SJSA1 (cell line): ENCODE data around the gene SPATA9. TPM values are rescaled to one million over a fixed set of nuclear protein-coding genes. Genes with fewer than 3 reads are reported as not detected.
"Not testable (repeated sequence)": the region's sequence is repeated elsewhere in the genome, so short reads cannot be mapped to it uniquely, and the experiment has no call there.

Experiments used
- DNase-seq, 2 experiments: peaks; one replicate each; pipeline ENCODE4 v3.0.0-alpha.2; 2015 to 2020; ENCODE audit warnings: low spot score in 2 of 2, low read depth in 1 of 2
- H3K27ac ChIP-seq: fragments of 250-450 bp; sonication (Bioruptor Pico); 2 replicates; pipeline ENCODE4 v1.5.1; 2020; ENCODE audit warnings: mild to moderate bottlenecking, moderate library complexity
- H3K27me3 ChIP-seq: fragments of 250-450 bp; sonication (Bioruptor Pico); replicated peaks from 2 replicates; pipeline ENCODE4 v1.5.1; 2020; ENCODE audit warnings: mild to moderate bottlenecking, moderate library complexity
- H3K36me3 ChIP-seq: fragments of 250-450 bp; sonication (Bioruptor Pico); 2 replicates; pipeline ENCODE4 v1.5.1; 2020; ENCODE audit warnings: mild to moderate bottlenecking
- H3K4me1 ChIP-seq: fragments of 250-450 bp; sonication (Bioruptor Pico); replicated peaks from 2 replicates; pipeline ENCODE4 v1.6.1; 2021; ENCODE audit warnings: mild to moderate bottlenecking
- H3K4me3 ChIP-seq: fragments of 250-450 bp; sonication (Bioruptor Pico); 2 replicates; pipeline ENCODE4 v1.5.1; 2020; ENCODE audit warnings: mild to moderate bottlenecking
- H3K9me3 ChIP-seq: fragments of 250-450 bp; sonication (Bioruptor Pico); replicated peaks from 2 replicates; pipeline ENCODE4 v1.5.1; 2020; ENCODE audit warnings: mild to moderate bottlenecking
- total RNA-seq: library from RNA; depleted of rRNA; stranded (reverse); fragments of >200 nt; shearing (Covaris generic); gene quantifications from 2 replicates; pipeline ENCODE4 v1.2.3, GENCODE V29; 2014

Gene SPATA9
- total RNA-seq, 1 experiment from 2014 or later = 1.4 TPM

DNA sequence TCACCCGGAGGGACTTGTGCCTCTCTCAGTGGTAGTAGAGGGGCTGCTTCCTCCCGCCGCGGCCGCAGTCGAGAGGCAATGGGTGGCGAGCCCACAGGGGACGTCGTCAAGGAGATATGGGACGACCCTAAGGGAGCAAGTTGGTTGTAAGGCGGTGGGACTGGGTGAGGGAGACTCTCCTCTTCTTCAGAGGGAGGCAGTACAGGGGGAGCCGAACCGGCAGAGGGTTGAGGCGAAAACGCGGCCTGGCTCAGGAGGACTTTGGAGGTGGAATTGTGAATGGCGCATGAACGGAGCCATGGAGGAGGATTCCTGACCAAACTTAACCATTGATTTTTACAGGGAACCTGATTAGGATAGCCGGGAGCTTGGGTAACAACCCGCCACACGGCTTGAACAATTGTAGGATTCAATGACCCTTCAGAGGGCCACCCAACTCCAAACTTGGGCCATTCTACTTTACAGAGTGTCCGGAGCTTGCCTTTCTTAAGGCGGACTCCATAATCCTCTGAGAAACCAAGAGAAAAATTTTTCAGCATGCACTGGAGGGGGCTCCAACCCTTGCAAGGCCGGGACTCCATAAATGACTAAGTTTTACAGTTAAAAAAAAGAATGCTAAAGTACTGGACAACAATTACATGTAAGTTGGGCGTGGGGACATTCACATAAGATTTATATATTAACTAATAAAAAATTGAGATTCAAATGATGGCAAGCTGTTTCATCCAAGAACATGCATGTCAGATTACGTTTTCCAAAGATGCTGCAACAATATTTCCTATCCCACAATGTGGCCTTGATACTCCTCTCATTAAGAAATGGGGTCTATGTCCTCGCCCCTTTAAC lies 28.9 kb upstream of the SPATA9 start:
- Histone ChIP-seq H3K27me3 (no peaks in the 10 kb centered on the region), H3K4me1 (peaks cover 83% of the 10 kb centered on the region), H3K9me3 (no peaks in the 10 kb centered on the region), H3K4me3 (no peak overlapping the region), H3K36me3 (no peaks in the 10 kb centered on the region), H3K27ac (peak overlapping the region; percentile 94)
- DNase-seq = no peak

DNA sequence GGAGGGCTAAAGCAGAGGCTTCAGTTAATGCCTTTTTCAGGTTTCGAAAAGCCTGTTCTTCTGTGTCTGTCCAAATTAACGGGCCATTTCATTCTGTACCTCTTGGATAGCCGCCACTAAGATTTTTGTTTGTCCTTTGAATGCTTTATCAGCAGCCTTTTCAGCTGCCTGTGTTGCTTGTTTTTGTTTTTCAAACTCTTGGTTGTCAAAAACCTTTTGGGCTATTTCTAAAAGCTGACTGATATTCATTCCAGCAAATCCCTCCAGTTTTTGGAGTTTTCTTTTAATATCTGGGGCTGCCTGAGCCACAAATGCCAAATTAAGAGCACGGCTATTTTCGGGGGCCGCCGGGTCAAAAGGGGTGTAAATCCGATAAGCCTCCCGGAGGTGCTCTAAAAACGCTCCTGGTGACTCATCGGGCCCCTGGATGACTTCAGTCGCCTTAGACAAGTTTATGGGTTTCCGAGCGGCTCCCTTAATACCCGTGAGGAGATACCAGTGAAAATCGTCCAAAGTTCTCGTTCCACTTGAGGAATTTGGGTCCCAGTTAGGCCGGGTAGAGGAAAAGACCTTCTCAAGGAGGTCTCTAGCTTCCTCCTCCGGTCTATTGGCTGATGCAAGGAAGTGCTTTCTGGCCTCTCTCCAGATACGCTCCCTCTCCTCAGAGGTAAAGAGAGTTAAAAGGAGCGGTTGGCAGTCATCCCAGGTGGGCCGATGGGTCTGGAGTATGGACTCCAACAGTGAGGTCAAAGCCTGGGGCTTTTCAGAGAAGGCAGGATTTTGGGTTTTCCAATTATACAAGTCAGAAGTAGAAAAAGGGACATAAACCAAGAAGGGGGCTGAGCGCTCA lies 28.1 kb upstream of the SPATA9 start:
- H3K27me3 ChIP-seq, DNase-seq, H3K9me3 ChIP-seq, H3K4me3 ChIP-seq, H3K36me3 ChIP-seq: not testable (repeated sequence)
- Histone ChIP-seq H3K27ac (peak overlapping the region; percentile 94), H3K4me1 (peaks cover 77% of the 10 kb centered on the region)

DNA sequence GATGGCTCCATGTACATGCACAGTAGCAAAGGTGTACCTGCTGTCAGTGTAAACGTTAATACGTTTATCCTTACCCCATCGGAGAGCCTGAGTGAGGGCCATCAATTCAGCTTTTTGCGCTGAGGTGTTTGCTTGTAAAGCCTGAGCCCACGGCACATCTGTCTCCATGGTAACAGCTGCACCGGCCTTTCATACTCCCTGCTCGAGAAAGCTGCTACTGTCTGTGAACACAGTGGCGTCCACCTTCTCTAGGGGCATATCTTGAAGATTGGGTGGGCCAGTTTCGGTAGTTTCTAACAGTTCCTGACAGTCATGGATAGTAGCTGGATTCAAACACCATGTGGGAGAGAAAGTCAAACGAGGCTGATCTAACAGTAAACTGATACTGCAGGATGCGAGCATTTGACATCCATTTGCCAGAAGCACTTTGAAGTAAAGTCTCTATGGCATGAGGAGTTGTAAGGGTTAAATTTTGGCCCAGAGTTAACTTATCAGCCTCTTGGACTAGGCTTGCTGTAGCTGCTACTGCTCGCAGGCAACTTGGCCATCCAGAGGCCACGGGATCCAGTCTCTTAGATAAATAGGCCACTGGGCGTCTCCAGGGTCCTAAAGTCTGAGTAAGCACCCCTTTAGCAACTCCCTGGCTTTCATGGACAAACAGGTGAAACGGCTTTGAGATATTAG lies 27.3 kb upstream of the SPATA9 start:
- Histone ChIP-seq H3K27me3 (no peaks in the 10 kb centered on the region), H3K9me3 (no peaks in the 10 kb centered on the region), H3K4me1 (peaks cover 69% of the 10 kb centered on the region), H3K27ac (peak overlapping the region; percentile 94), H3K4me3 (no peak overlapping the region), H3K36me3 (no peaks in the 10 kb centered on the region)
- DNase-seq = peak in 1 of 2 experiments; percentile 34

DNA sequence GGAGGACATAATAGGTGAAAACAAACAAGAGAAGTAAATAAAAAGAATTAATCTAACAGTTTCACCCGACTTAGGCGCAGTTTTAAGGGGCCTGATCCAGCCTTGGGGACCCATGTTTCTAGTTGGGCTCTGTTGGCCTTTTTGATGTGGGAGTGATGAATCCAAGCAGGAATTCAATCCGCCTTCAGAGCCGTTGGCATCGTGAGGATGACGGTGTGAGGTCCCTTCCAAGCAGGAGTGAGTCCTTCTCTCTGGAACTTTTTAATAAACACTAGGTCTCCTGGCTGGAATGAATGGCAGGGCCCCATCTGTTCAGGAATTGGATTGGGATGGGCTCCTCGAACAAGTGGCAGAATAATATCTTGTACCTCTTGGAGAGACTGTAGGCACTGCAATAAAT lies 26.1 kb upstream of the SPATA9 start:
- Histone ChIP-seq H3K36me3 (no peaks in the 10 kb centered on the region), H3K9me3 (no peaks in the 10 kb centered on the region), H3K4me1 (peaks cover 59% of the 10 kb centered on the region), H3K27ac (peak overlapping the region; percentile 83), H3K27me3 (no peaks in the 10 kb centered on the region), H3K4me3 (no peak overlapping the region)
- DNase-seq = peak; percentile 76 to 82

DNA sequence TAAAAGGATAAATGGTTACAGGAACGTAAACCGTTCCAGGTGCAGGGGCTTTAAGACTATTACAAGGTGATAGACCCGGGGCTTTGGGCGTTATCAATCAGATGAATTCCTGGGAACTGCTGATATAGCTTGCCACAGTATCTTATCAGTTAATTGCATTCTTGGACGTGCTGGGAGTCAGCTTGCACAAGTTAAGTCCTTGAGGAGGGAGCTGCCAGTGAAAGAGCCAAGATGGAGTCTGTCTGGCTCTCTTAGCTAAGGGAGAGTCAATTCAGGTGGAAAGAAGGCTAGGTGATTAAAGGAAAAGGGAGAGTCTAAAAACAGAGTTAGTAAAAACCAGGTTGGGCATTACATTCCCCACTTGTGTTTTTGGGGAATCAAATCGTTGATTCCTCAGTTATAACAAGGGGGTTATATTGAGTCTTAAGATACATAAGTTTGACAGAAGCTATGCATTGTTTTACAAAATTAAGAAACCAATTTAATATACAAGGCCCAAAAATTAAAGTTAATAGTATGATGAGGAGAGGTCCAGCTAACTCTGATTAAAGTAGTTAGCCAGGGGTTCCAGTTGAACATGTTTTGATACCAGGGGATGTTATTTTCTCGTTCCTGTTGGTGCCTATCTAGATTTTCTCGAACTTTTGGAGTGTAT lies 24.9 kb upstream of the SPATA9 start:
- H3K4me1 ChIP-seq = peaks cover 50% of the 10 kb centered on the region
- DNase-seq, H3K36me3 ChIP-seq, H3K27me3 ChIP-seq, H3K4me3 ChIP-seq, H3K9me3 ChIP-seq, H3K27ac ChIP-seq: not testable (repeated sequence)

DNA sequence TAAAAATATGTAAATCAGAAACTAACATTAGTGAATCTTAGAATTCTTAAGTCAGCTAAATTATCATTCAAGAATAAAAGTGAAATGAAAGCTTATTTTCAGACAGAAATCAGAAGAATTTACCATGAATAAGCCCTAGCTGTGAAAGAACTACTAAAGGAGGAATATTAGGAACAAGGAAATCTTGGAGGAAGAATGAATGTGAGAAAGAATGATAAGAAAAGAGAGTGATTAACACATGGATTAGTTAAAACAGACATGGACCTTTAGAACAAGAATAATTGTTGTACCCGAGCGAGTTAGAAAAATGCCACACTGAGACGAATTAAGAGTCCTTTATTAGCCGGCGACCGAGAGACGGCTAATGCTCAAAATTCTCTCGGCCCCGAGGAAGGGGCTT lies 24.3 kb upstream of the SPATA9 start:
- Histone ChIP-seq H3K4me1 (peaks cover 44% of the 10 kb centered on the region), H3K36me3 (no peaks in the 10 kb centered on the region), H3K4me3 (no peak overlapping the region), H3K27me3 (no peaks in the 10 kb centered on the region), H3K9me3 (no peaks in the 10 kb centered on the region), H3K27ac (no peak overlapping the region)
- DNase-seq = no peak

DNA sequence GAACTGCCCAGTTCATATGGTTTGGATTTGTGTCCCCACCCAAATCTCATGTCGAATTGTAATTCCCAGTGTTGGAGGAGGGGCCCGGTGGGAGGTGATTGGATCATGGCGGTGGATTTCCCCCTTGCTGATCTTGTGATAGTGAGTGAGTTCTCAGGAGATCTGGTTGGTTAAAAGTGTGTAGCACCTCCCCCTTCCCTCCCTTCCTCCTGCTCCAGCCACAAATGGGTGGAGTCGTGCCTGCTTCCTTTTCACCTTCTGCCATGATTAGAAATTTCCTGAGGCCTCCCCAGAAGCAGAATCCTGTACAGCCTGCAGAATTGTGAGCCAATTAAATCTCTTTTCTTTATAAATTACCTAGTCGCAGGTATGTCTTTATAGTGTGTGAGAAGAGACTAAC lies 23.4 kb upstream of the SPATA9 start:
- not testable (repeated sequence) for H3K9me3 ChIP-seq, DNase-seq, H3K36me3 ChIP-seq, H3K27ac ChIP-seq, H3K27me3 ChIP-seq, H3K4me3 ChIP-seq
- H3K4me1 ChIP-seq = peaks cover 35% of the 10 kb centered on the region

DNA sequence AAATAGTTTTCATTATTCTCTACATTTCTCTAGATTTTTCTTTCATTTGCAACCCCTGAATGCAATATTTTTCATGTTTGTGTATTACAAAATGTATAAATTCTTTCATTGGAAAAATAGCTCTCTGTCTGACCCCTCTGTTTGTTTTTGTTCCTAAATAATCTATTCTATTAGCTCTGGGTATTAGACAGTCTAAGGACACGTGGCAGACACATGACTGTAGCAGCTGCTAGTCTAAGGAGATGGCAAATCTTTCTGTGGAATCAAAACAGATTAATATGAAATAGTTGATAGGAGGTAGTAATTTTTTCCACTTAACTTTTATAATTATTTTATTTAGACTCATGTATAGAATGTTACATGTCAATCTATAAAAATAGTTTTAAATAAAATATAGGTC lies 21.4 kb upstream of the SPATA9 start:
- no peaks in the 10 kb centered on the region for H3K27me3 ChIP-seq
- no peak overlapping the region for H3K4me3 ChIP-seq
- H3K36me3 ChIP-seq = no peaks in the 10 kb centered on the region
- H3K4me1 ChIP-seq = peaks cover 15% of the 10 kb centered on the region
- H3K9me3 ChIP-seq = no peaks in the 10 kb centered on the region
- DNase-seq = no peak
- no peak overlapping the region for H3K27ac ChIP-seq

DNA sequence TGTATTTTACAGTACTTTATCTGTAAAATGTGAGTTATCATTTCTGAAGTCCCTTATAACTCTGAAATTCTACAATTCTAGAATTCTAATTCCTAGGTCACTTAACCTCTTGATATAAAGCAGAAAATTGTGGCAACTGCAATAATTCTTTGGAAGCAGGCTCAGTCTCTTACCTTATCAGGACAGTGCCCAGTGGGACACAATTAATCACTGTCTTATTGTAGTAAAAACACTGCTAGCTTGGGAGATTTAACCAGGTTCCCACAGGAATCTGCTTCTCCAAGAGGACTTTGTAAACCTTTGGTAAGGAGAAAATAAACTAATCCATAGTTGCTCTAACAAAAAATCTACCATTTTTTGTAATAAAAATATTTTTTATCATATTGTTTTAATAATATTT lies 18.3 kb upstream of the SPATA9 start:
- Histone ChIP-seq H3K27me3 (no peaks in the 10 kb centered on the region), H3K36me3 (no peaks in the 10 kb centered on the region), H3K9me3 (no peaks in the 10 kb centered on the region), H3K4me3 (no peak overlapping the region), H3K4me1 (peaks cover 13% of the 10 kb centered on the region), H3K27ac (no peak overlapping the region)
- no peak for DNase-seq

DNA sequence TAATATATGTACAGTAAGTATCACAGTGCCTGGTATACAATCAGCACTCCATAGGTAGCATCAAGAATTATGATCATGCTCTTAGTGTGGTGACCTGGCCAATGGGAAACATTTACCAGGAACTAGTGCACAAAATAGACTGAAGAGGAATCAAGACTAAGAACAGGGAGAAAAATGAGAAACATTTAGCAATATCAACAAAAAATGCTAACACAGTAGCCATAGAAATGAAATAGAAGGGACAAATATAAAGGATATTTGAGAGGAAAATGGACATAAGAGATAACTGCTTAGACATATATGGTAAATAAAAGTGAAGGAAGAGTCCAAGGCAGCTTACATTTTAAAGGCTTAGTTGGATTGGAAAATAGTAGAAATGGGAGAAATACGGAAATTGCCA lies 16.5 kb upstream of the SPATA9 start:
- no peak overlapping the region for H3K4me3 ChIP-seq
- no peaks in the 10 kb centered on the region for H3K27me3 ChIP-seq
- no peaks in the 10 kb centered on the region for H3K36me3 ChIP-seq
- no peaks in the 10 kb centered on the region for H3K9me3 ChIP-seq
- no peak overlapping the region for H3K27ac ChIP-seq
- peaks cover 13% of the 10 kb centered on the region for H3K4me1 ChIP-seq
- DNase-seq = no peak

DNA sequence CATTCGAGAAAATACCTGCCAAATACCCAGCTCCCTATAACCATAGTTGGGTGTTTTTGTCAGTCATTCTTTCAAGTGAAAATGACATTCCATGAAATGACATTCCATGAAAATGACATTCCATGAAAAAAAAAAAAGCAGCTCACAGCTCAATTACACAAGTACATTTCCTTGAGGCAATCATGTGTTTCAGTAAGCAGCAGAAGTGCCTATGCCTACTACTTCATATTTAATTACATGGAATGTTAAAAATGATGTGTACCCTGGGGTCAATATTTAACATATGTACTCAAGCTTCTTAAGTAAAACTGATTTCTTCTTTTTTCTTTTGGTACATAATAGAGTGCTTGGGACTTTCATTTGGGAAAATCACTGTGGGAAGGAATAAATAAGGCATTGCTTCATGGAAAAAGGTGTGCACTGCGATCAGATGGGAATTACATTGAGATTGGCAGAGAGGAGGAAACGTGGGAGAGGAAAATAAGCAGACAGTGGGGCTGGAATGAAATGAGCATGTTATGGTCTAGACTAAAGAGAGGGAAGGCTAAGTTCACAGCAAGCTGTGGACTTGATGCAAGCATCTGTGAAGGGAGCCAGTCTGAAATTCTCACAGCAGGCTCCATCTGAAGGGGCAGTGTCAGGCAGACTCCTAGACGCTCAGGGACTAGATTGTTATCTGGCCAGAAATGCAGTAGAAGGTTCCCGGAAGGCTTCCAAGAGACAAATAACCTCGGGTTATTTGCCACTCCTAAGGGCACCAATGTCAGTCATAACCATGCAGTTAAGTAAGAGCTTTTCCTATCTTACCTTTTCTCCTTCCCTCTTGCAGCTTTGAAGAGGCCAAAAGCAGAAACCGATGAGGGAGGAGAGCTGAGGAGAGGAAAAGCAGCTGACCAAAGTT lies 15.2 kb upstream of the SPATA9 start:
- H3K36me3 ChIP-seq = no peaks in the 10 kb centered on the region
- H3K4me1 ChIP-seq = peaks cover 13% of the 10 kb centered on the region
- no peaks in the 10 kb centered on the region for H3K27me3 ChIP-seq
- H3K9me3 ChIP-seq = no peaks in the 10 kb centered on the region
- no peak overlapping the region for H3K4me3 ChIP-seq
- H3K27ac ChIP-seq = no peak overlapping the region
- DNase-seq = no peak

DNA sequence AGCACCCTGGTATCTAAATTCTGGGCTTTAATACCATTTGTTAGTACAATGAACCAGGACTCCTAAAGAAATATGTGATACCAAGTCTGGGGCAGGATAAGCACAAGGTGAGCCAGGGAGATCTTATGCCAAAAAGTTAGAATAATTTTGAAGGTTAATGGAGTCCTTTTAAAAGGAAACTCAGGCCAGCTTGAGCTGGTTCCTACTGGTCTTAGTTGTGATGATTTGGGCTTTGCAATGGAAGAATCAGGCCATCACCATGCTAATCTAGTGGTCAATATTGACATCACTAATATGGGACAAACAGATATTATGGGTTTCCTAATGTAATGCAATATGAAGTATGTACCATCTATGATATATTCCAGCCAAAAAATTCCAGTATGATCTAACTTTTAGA lies 7.5 kb upstream of the SPATA9 start:
- 0 out of 2 replicates have a peak, but pooled peaks cover 5% of the 10 kb centered on the region for H3K4me1 ChIP-seq
- H3K27ac ChIP-seq = no peak overlapping the region
- no peak for DNase-seq
- no peaks in the 10 kb centered on the region for H3K9me3 ChIP-seq
- H3K4me3 ChIP-seq = no peak overlapping the region
- H3K36me3 ChIP-seq = no peaks in the 10 kb centered on the region
- no peaks in the 10 kb centered on the region for H3K27me3 ChIP-seq

DNA sequence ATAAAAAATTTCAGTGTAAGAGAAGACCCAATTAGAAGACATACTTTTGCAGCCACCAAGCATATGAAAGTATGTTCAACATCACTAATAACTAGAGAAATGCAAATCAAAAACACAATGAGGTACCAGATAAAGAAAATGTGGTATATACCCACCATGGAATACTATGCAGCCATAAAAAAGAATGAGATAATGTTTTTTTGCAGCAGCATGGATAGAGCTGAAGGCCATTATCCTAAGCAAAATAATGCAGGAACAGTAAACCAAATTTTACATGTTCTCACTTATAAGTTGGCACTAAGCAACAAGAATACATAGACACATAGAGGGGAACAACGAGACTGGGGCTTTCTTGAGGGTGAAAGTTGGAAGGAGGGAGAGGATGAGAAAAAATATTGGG lies 6.9 kb upstream of the SPATA9 start:
- H3K27me3 ChIP-seq = no peaks in the 10 kb centered on the region
- H3K4me1 ChIP-seq = 0 out of 2 replicates have a peak, but pooled peaks cover 5% of the 10 kb centered on the region
- no peak overlapping the region for H3K4me3 ChIP-seq
- no peaks in the 10 kb centered on the region for H3K9me3 ChIP-seq
- no peak overlapping the region for H3K27ac ChIP-seq
- no peaks in the 10 kb centered on the region for H3K36me3 ChIP-seq
- DNase-seq = no peak
